Karpas-422 (cell line): ENCODE data around the gene LRRC71. TPM values are rescaled to one million over a fixed set of nuclear protein-coding genes. Genes with fewer than 3 reads are reported as not detected.
A peak's percentile ranks its signal among the peaks of the same experiment; 100 is the strongest.

Source experiments
- DNase-seq: peaks from one replicate; pipeline ENCODE4 v3.0.0-alpha.2; 2015
- H2AFZ ChIP-seq: fragments of 200-600 bp; sonication (generic); 2 replicates; pipeline ENCODE4 v1.6.1; 2014; ENCODE audit warnings: antibody characterized with exemption, low read length, mixed read lengths
- H3K27ac ChIP-seq: fragments of 200-600 bp; sonication (generic); 2 replicates; pipeline ENCODE4 v1.5.1; 2014; ENCODE audit warnings: mild to moderate bottlenecking, low read length, moderate library complexity
- H3K27me3 ChIP-seq: fragments of 200-600 bp; sonication (generic); 2 replicates; pipeline ENCODE4 v1.6.1; 2014; ENCODE audit warnings: low read length, mixed read lengths
- H3K36me3 ChIP-seq: fragments of 200-600 bp; sonication (generic); 2 replicates; pipeline ENCODE4 v1.6.1; 2014; ENCODE audit warnings: low read length, mixed read lengths; ENCODE audit not compliant: insufficient read depth
- H3K4me1 ChIP-seq: fragments of 200-600 bp; sonication (generic); 2 replicates; pipeline ENCODE4 v1.6.1; 2014; ENCODE audit warnings: mild to moderate bottlenecking, low read length, mixed read lengths
- H3K4me2 ChIP-seq: fragments of 200-600 bp; sonication (generic); 2 replicates; pipeline ENCODE4 v1.6.1; 2014; ENCODE audit warnings: low read length, low read depth, mild to moderate bottlenecking; ENCODE audit not compliant: poor library complexity, severe bottlenecking
- H3K4me3 ChIP-seq: fragments of 200-600 bp; sonication (generic); 2 replicates; pipeline ENCODE4 v1.5.1; 2014; ENCODE audit warnings: mild to moderate bottlenecking, antibody characterized with exemption, low read length, mixed read lengths
- H3K79me2 ChIP-seq: fragments of 200-600 bp; sonication (generic); 2 replicates; pipeline ENCODE4 v1.6.1; 2014; ENCODE audit warnings: mild to moderate bottlenecking, low read length, mixed read lengths
- H3K9ac ChIP-seq: fragments of 200-600 bp; sonication (generic); 2 replicates; pipeline ENCODE4 v1.6.0; 2014; ENCODE audit warnings: low read length
- H3K9me2 ChIP-seq: fragments of 200-600 bp; sonication (generic), shearing (Covaris generic); replicated peaks from 2 replicates; pipeline ENCODE4 v1.6.0; 2014; ENCODE audit warnings: mild to moderate bottlenecking, low read length, moderate library complexity; ENCODE audit not compliant: insufficient read depth
- H3K9me3 ChIP-seq: fragments of 300-700, 200-600 bp; sonication (generic); 2 replicates; pipeline ENCODE4 v1.6.1; 2014; ENCODE audit warnings: low read length, mixed read lengths
- H4K20me1 ChIP-seq: fragments of 200-600 bp; sonication (generic); 2 replicates; pipeline ENCODE4 v1.6.1; 2014; ENCODE audit warnings: mild to moderate bottlenecking, antibody characterized with exemption, low read length, low read depth; ENCODE audit not compliant: insufficient read depth
- total RNA-seq: library from RNA; depleted of rRNA; stranded (reverse); fragments of >200 nt; shearing (Covaris generic); gene quantifications from 2 replicates; pipeline ENCODE4 v1.2.3, GENCODE V29; 2014; ENCODE audit warnings: low replicate concordance; rRNA removed

LRRC71 gene
- total RNA-seq: not detected in 2 replicates

DNA sequence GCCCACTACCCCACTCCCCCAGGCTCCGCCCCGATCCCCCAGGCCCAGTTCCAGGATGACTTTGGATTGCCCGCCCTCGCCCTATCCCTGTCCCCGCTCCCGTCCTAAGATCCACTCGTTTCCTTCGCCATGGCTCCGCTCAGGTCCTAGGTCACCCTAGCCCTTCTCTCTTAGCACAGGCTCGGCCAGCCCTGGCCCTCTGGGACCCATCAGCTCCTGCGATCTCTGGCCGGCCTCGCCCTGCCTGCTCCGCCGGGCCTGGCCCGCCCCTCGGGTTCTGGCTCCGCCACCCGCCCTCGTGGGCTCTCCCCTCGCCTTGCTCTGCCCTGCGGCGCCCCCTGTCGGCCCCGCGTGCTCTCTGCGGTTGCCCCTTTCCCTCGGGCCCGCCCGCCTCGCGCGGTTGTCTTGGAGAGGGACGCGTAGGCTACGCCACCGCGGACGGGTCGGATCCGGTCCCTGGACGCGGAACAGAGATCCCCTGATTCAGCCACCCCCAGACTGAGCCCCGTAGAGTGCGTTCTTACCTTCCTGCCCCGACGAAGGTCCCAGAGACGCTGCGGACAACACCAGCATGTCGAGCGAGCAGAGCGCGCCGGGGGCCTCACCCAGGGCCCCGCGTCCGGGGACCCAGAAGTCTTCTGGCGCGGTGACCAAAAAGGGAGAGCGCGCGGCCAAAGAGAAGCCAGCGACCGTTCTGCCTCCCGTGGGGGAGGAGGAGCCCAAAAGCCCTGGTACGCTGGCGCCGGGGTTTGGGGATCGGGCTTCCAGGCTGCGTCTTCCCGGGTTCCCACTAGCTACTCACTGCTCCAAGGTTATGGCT is at the start of gene LRRC71:
LRRC71 (plus strand) TSS at position 400 of the 820 bp plus-strand sequence; CDS start at position 572, 172 bp downstream.
- Histone ChIP-seq H3K9me2 (no peaks in the 10 kb centered on the region), H3K27me3 (no peaks in the 10 kb centered on the region), H2AFZ (no peak within 1 kb of the TSS), H3K9ac (no peak within 1 kb of the TSS), H3K79me2 (no peaks in the 10 kb centered on the region), H4K20me1 (no peaks in the 10 kb centered on the region), H3K9me3 (no peaks in the 10 kb centered on the region), H3K4me2 (no peak within 1 kb of the TSS), H3K4me3 (no peak within 1 kb of the TSS), H3K4me1 (no peaks in the 10 kb centered on the region), H3K36me3 (no peaks in the 10 kb centered on the region), H3K27ac (no peak within 1 kb of the TSS)
- peak; percentile 89 for DNase-seq

DNA sequence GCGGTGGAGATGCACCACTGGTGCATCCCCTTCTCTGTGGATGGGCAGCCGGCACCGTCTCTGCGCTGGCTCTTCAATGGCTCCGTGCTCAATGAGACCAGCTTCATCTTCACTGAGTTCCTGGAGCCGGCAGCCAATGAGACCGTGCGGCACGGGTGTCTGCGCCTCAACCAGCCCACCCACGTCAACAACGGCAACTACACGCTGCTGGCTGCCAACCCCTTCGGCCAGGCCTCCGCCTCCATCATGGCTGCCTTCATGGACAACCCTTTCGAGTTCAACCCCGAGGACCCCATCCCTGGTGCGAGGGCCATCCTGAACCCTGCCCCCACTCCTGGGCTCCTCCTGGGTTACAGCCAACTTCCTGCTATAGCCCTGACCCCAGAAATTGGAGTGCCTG is 46.8 kb upstream of the LRRC71 start:
- DNase-seq: no peak
- Histone ChIP-seq H3K9me3 (no peaks in the 10 kb centered on the region), H3K4me3 (no peak overlapping the region), H3K36me3 (no peaks in the 10 kb centered on the region), H3K27ac (no peak overlapping the region), H2AFZ (no peak overlapping the region), H3K9ac (no peak overlapping the region), H3K27me3 (no peaks in the 10 kb centered on the region), H3K9me2 (no peaks in the 10 kb centered on the region), H4K20me1 (no peaks in the 10 kb centered on the region), H3K4me2 (no peak overlapping the region), H3K79me2 (no peaks in the 10 kb centered on the region), H3K4me1 (no peaks in the 10 kb centered on the region)

GRCh38 chr1:156874142-156874541 is 46.3 kb upstream of the LRRC71 start:
- no peaks in the 10 kb centered on the region for H4K20me1 ChIP-seq
- H3K9ac ChIP-seq: no peak overlapping the region
- H3K4me1 ChIP-seq: no peaks in the 10 kb centered on the region
- H3K9me2 ChIP-seq: no peaks in the 10 kb centered on the region
- H3K27me3 ChIP-seq: no peaks in the 10 kb centered on the region
- no peaks in the 10 kb centered on the region for H3K9me3 ChIP-seq
- no peak overlapping the region for H3K4me3 ChIP-seq
- no peak overlapping the region for H3K27ac ChIP-seq
- no peak overlapping the region for H2AFZ ChIP-seq
- DNase-seq: no peak
- no peaks in the 10 kb centered on the region for H3K36me3 ChIP-seq
- no peaks in the 10 kb centered on the region for H3K79me2 ChIP-seq
- no peak overlapping the region for H3K4me2 ChIP-seq

- no peak overlapping the region for H3K4me3 ChIP-seq
- H3K4me2 ChIP-seq: no peak overlapping the region
- no peaks in the 10 kb centered on the region for H3K79me2 ChIP-seq
- H3K27me3 ChIP-seq: no peaks in the 10 kb centered on the region
- H3K36me3 ChIP-seq: no peaks in the 10 kb centered on the region
- DNase-seq: no peak
- no peak overlapping the region for H3K27ac ChIP-seq
- H3K9me2 ChIP-seq: no peaks in the 10 kb centered on the region
- H2AFZ ChIP-seq: no peak overlapping the region
- H3K9me3 ChIP-seq: no peaks in the 10 kb centered on the region
- no peaks in the 10 kb centered on the region for H3K4me1 ChIP-seq
- no peak overlapping the region for H3K9ac ChIP-seq
- no peaks in the 10 kb centered on the region for H4K20me1 ChIP-seq
Measured at GRCh38 chr1:156874572-156875340, 45.7 kb upstream of the LRRC71 start.

DNA sequence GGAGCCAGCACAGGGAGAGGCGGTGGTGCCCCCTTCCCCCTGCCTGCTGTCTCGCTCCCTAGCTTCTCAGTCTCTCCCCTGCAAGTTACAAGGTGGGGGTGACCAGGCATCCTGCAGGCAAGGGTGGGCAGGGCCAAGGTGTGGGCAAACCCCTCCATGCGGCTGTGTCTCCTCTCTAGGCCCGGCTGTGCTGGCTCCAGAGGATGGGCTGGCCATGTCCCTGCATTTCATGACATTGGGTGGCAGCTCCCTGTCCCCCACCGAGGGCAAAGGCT is 45.2 kb upstream of the LRRC71 start:
- Histone ChIP-seq H3K9me2 (no peaks in the 10 kb centered on the region), H3K4me2 (no peak overlapping the region), H2AFZ (no peak overlapping the region), H3K4me3 (no peak overlapping the region), H3K9me3 (no peaks in the 10 kb centered on the region), H3K9ac (no peak overlapping the region), H3K36me3 (no peaks in the 10 kb centered on the region), H3K27ac (no peak overlapping the region), H3K4me1 (no peaks in the 10 kb centered on the region), H3K27me3 (no peaks in the 10 kb centered on the region), H3K79me2 (no peaks in the 10 kb centered on the region), H4K20me1 (no peaks in the 10 kb centered on the region)
- DNase-seq: no peak

DNA sequence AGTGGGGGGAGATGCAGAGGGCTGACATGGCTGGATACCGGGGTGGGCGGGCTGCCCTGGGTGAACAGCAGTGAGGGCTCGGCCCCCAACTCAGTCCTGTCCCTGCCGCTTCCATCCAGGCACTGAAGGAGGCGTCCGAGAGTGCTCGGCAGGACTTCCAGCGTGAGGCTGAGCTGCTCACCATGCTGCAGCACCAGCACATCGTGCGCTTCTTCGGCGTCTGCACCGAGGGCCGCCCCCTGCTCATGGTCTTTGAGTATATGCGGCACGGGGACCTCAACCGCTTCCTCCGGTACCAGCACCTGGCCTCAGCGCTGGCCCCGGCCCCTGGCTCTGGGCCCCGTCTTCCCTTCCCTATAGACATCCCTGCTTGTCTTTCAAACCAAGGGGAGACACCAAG is 44.2 kb upstream of the LRRC71 start:
- DNase-seq: no peak
- H3K79me2 ChIP-seq: no peaks in the 10 kb centered on the region
- H3K4me2 ChIP-seq: no peak overlapping the region
- no peak overlapping the region for H3K9ac ChIP-seq
- no peaks in the 10 kb centered on the region for H3K27me3 ChIP-seq
- no peaks in the 10 kb centered on the region for H3K9me2 ChIP-seq
- no peaks in the 10 kb centered on the region for H3K4me1 ChIP-seq
- H3K4me3 ChIP-seq: no peak overlapping the region
- no peaks in the 10 kb centered on the region for H3K36me3 ChIP-seq
- no peaks in the 10 kb centered on the region for H4K20me1 ChIP-seq
- H2AFZ ChIP-seq: no peak overlapping the region
- H3K27ac ChIP-seq: no peak overlapping the region
- H3K9me3 ChIP-seq: no peaks in the 10 kb centered on the region

- no peaks in the 10 kb centered on the region for H3K36me3 ChIP-seq
- no peaks in the 10 kb centered on the region for H3K27me3 ChIP-seq
- no peak overlapping the region for H3K9ac ChIP-seq
- no peaks in the 10 kb centered on the region for H3K9me3 ChIP-seq
- H3K4me2 ChIP-seq: no peak overlapping the region
- H4K20me1 ChIP-seq: no peaks in the 10 kb centered on the region
- H3K27ac ChIP-seq: no peak overlapping the region
- no peaks in the 10 kb centered on the region for H3K9me2 ChIP-seq
- H3K79me2 ChIP-seq: no peaks in the 10 kb centered on the region
- H3K4me3 ChIP-seq: no peak overlapping the region
- H2AFZ ChIP-seq: no peak overlapping the region
- no peak for DNase-seq
- H3K4me1 ChIP-seq: no peaks in the 10 kb centered on the region
Measured at GRCh38 chr1:156877433-156878170, 42.8 kb upstream of the LRRC71 start.

GRCh38 chr1:156879876-156880275 is 40.6 kb upstream of the LRRC71 start:
- H3K9me2 ChIP-seq: no peaks in the 10 kb centered on the region
- H3K79me2 ChIP-seq: no peaks in the 10 kb centered on the region
- H4K20me1 ChIP-seq: no peaks in the 10 kb centered on the region
- no peak for DNase-seq
- H3K36me3 ChIP-seq: no peaks in the 10 kb centered on the region
- no peaks in the 10 kb centered on the region for H3K4me1 ChIP-seq
- H3K4me2 ChIP-seq: no peak overlapping the region
- H3K9ac ChIP-seq: no peak overlapping the region
- no peak overlapping the region for H3K4me3 ChIP-seq
- no peak overlapping the region for H2AFZ ChIP-seq
- no peak overlapping the region for H3K27ac ChIP-seq
- H3K9me3 ChIP-seq: no peaks in the 10 kb centered on the region
- H3K27me3 ChIP-seq: no peaks in the 10 kb centered on the region
